ENCODE data around the gene MIA2.

The MIA2 gene

DNA sequence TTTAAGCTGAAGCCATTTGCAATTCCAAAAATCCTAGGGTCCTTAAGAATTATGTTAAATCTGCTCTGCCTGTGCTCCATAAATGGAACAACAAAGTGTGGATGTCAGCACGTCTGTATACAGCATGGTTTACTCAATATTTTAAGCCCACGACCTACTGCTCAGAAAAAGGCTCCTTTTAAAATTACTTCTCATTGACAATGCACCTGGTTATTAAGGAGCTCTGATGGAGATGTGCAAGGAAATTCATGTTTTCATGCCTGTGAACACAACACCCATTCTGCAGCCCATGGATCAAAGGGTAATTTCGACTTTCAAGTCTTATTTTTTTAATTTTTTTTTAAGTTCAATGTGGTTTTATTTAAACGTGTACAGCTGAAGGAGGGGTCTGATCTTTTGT lies 150.5 kb downstream of the MIA2 start:
- TF ChIP-seq, protein P1, sequence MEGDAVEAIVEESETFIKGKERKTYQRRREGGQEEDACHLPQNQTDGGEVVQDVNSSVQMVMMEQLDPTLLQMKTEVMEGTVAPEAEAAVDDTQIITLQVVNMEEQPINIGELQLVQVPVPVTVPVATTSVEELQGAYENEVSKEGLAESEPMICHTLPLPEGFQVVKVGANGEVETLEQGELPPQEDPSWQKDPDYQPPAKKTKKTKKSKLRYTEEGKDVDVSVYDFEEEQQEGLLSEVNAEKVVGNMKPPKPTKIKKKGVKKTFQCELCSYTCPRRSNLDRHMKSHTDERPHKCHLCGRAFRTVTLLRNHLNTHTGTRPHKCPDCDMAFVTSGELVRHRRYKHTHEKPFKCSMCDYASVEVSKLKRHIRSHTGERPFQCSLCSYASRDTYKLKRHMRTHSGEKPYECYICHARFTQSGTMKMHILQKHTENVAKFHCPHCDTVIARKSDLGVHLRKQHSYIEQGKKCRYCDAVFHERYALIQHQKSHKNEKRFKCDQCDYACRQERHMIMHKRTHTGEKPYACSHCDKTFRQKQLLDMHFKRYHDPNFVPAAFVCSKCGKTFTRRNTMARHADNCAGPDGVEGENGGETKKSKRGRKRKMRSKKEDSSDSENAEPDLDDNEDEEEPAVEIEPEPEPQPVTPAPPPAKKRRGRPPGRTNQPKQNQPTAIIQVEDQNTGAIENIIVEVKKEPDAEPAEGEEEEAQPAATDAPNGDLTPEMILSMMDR (IDR thresholded peaks at IDR 0.05; ENCODE audit: low read depth, low read length) = no peak
- H3K4me3 ChIP-seq (ENCODE audit: low read depth, low read length) = no peak overlapping the region

DNA sequence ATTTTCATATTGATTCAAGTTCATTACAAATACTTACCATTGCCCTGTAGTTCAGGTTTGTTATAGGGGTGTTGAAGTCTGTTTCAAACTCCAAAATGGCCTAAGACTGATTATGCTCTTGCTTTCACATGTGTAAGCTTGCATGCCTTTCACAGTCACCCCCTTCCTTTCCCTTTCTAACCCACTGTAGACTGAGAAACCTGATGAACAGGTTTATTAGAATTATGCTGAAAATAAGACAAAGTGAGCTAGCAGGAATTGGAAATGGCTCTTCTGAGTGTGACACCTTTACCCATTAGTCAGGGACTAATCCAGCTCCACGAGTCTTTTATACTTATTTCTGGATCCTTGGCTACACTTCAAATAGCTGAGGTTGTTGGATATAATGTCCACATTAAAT lies 159.6 kb downstream of the MIA2 start:
- no peak overlapping the region for H3K4me3 ChIP-seq (ENCODE audit: low read depth, low read length)
- TF ChIP-seq, protein P1 (IDR thresholded peaks at IDR 0.05; ENCODE audit: low read depth, low read length) = no peak

DNA sequence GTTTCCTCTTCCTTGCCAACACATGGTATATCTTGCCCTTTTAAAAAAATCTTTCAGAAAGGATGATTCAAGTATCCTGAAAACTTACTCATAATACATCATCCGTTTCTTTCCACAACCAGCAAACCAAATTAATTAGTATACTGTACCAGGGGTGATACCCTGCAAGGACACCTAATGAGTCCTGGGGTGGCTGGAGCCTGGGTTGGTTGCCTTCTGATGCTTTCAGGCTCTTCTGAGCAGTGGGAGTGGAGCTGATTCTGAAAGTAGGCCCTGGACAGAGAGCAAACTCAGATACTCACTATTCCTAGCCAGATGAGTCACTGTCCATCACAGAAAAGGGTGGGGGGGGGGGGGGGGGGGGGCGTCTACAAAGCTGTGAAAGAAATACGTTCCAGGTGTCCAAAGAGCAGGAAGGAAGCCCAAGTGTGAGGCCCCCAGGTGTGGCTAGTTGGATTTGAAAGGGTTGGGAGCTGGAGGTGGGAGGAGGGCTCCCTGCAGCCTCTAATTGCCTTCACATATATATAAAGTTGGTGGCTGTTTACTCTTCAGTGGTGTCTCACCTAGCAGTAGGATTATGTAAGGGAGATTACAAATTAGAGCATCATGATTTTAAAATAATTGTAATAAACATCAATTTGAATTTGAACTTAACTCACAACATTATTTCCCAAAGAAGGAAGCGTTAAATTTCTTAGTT lies 162.0 kb downstream of the MIA2 start:
- no peak overlapping the region for H3K4me3 ChIP-seq (ENCODE audit: low read depth, low read length)
- TF ChIP-seq, protein P1 (IDR thresholded peaks at IDR 0.05; ENCODE audit: low read depth, low read length) = no peak

DNA sequence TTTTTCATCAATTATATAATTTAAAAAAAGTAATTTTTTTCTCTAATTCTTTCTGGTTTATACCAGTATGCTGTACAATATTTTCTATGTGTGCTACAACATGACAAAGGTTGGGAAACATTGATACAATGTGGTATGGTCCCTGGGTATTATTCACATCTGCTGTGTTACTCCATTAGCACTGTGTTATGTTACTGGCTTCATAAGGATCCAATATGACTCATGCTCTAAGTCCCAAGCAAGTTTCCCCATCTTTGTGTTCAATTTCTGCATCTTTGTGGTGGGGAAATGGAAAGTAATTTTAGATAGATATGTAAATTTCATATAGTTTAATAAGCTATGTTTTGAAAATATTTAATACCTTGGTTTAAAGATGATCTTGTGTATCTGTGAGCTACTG lies 162.7 kb downstream of the MIA2 start:
- TF ChIP-seq, protein P1 (IDR thresholded peaks at IDR 0.05; ENCODE audit: low read depth, low read length) = no peak
- H3K4me3 ChIP-seq (ENCODE audit: low read depth, low read length) = no peak overlapping the region

DNA sequence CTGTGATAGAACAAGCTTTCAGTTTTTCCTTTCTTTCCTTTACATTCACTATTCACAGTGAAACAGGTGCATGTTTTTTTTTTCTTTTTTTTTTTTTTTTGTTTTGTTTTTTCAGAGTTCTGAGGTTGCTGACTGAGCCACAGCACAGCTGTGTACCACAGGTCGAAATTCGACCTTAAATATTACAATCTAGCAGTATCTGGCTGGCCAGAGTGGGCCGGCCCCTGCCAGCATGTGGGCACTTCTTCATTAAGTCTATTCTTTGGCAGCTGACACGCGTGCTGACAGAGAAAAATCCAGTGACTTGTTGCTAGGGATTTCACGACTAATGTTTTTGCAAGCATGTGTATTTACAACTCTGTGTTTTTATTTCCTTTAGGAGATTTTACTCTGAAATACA lies 164.7 kb downstream of the MIA2 start:
- TF ChIP-seq, protein P1 (IDR thresholded peaks at IDR 0.05; ENCODE audit: low read depth, low read length) = no peak

DNA sequence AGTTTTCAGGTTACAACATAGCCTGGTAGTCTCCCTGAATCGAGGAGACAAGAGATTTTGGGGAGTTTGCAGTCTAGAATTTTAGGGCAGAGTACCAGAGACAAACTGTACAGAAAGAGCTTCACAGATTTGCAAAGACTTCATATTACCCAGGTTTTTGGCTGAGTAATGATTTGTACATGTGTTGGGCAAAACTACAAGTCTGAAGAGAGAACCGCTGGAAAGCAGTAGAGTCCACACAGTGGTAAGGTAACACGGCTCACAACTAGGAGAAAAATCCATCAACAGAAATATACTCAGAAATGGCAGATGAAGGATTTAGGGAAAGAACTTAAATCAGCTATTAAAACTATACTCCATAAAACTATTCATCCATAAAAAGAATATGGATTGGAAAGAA lies 172.8 kb downstream of the MIA2 start:
- H3K4me3 ChIP-seq (ENCODE audit: low read depth, low read length) = no peak overlapping the region
- TF ChIP-seq, protein P1 (IDR thresholded peaks at IDR 0.05; ENCODE audit: low read depth, low read length) = no peak

More for the DNA sequence above, 164.7 kb downstream of the MIA2 start:
- no peak overlapping the region for H3K4me3 ChIP-seq (ENCODE audit: low read depth, low read length)

DNA sequence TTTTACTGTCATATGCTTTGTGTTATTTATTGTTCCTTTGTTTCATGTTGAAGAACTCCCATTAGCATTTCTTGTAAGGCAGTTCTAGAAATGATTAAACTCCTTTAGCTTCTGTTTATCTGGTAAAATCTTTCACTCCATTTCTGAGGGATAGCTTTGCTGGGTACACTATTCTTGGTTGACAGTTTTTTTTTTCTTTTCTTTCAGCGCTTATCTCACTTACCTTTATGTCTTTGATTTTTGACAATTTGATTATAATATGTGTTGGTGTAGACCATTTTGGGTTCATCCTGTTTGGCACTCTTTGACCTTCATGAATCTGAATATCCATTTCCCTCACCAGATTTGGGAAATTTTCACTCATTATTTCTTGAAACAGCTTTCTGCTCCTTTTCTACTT lies 182.4 kb downstream of the MIA2 start:
- TF ChIP-seq, protein P1 (IDR thresholded peaks at IDR 0.05; ENCODE audit: low read depth, low read length) = no peak
- no peak overlapping the region for H3K4me3 ChIP-seq (ENCODE audit: low read depth, low read length)

Measured in WI38 (cell line).